ENCODE results near the gene PABPC1L.
A peak's percentile ranks its signal among the peaks of the same experiment; 100 is the strongest.

PABPC1L gene

GRCh38 chr20:44965651-44966029 lies 55.8 kb downstream of the PABPC1L start:
- TF ChIP-seq SIN3A (IDR thresholded peaks at IDR 0.05; ENCODE audit: borderline replicate concordance, insufficient read depth, low read length) (no peak), FOXP2 (optimal IDR thresholded peaks at IDR 0.05; ENCODE audit: borderline replicate concordance, extremely low read depth, extremely low read length, insufficient read depth) (no peak), TAF1 (IDR thresholded peaks at IDR 0.05; ENCODE audit: borderline replicate concordance, insufficient read depth, low read length) (no peak), POLR2AphosphoS5 (IDR thresholded peaks at IDR 0.05; ENCODE audit: low read depth, low read length) (no peak), REST (IDR thresholded peaks at IDR 0.05; ENCODE audit: insufficient read depth in 1 of 2, low read depth in 2 of 2, low read length in 2 of 2) (no peak)

- TF ChIP-seq FOXP2 (optimal IDR thresholded peaks at IDR 0.05; ENCODE audit: borderline replicate concordance, extremely low read depth, extremely low read length, insufficient read depth) (peak; percentile 96), SIN3A (IDR thresholded peaks at IDR 0.05; ENCODE audit: borderline replicate concordance, insufficient read depth, low read length) (peak; percentile 55; the same call in 1 of the 2 replicates), TAF1 (IDR thresholded peaks at IDR 0.05; ENCODE audit: borderline replicate concordance, insufficient read depth, low read length) (peak; percentile 80; the same call in 1 of the 2 replicates), POLR2AphosphoS5 (IDR thresholded peaks at IDR 0.05; ENCODE audit: low read depth, low read length) (peak; percentile 81), REST (IDR thresholded peaks at IDR 0.05; ENCODE audit: insufficient read depth in 1 of 2, low read depth in 2 of 2, low read length in 2 of 2) (no peak)
Measured at GRCh38 chr20:44966030-44966961, 56.4 kb downstream of the PABPC1L start, which contains the start of gene STK4. STK4 (plus strand) TSS chr20:44966512; CDS start chr20:44966569, 57 bp downstream.

- no peak for TF ChIP-seq TAF1 (IDR thresholded peaks at IDR 0.05; ENCODE audit: borderline replicate concordance, insufficient read depth, low read length)
- no peak for TF ChIP-seq FOXP2 (optimal IDR thresholded peaks at IDR 0.05; ENCODE audit: borderline replicate concordance, extremely low read depth, extremely low read length, insufficient read depth)
- no peak for TF ChIP-seq POLR2AphosphoS5 (IDR thresholded peaks at IDR 0.05; ENCODE audit: low read depth, low read length)
- TF ChIP-seq REST (IDR thresholded peaks at IDR 0.05; ENCODE audit: insufficient read depth in 1 of 2, low read depth in 2 of 2, low read length in 2 of 2), result no peak
- TF ChIP-seq SIN3A (IDR thresholded peaks at IDR 0.05; ENCODE audit: borderline replicate concordance, insufficient read depth, low read length), result no peak
Measured at GRCh38 chr20:44967207-44967807, 57.4 kb downstream of the PABPC1L start.

- TF ChIP-seq FOXP2 (optimal IDR thresholded peaks at IDR 0.05; ENCODE audit: borderline replicate concordance, extremely low read depth, extremely low read length, insufficient read depth) (no peak), TAF1 (IDR thresholded peaks at IDR 0.05; ENCODE audit: borderline replicate concordance, insufficient read depth, low read length) (no peak), REST (IDR thresholded peaks at IDR 0.05; ENCODE audit: insufficient read depth in 1 of 2, low read depth in 2 of 2, low read length in 2 of 2) (no peak), POLR2AphosphoS5 (IDR thresholded peaks at IDR 0.05; ENCODE audit: low read depth, low read length) (no peak), SIN3A (IDR thresholded peaks at IDR 0.05; ENCODE audit: borderline replicate concordance, insufficient read depth, low read length) (no peak)
Measured at GRCh38 chr20:44969300-44969894, 59.5 kb downstream of the PABPC1L start.

Data from PFSK-1 (cell line).